Fibroblast of the aortic adventitia (primary cell): ENCODE measurements around the gene REXO4. TPM values are rescaled to one million over a fixed set of nuclear protein-coding genes. Genes with fewer than 3 reads are reported as not detected.
A peak's percentile ranks its signal among the peaks of the same experiment; 100 is the strongest.

ENCODE experiments used
- DNase-seq: peaks from one replicate; pipeline ENCODE4 v3.0.0-alpha.2; 2010; ENCODE audit warnings: low read depth
- H3K4me3 ChIP-seq: 2 replicates; pipeline ENCODE4 v1.5.1; 2011; ENCODE audit warnings: low read depth, mild to moderate bottlenecking, control low read depth, low read length, moderate library complexity
- CTCF ChIP-seq: IDR thresholded peaks from 2 replicates; pipeline ENCODE4 v1.5.1; 2011; ENCODE audit warnings: mild to moderate bottlenecking, low read length, control low read depth, inconsistent platforms; ENCODE audit not compliant: insufficient read depth
- total RNA-seq: library from RNA; depleted of rRNA; stranded (reverse); fragments of >200 nt; gene quantifications from 2 replicates; pipeline ENCODE4 v1.2.3, GENCODE V29; 2012; ENCODE audit warnings: low replicate concordance

The REXO4 gene
- total RNA-seq, 1 donor, result 11.7 TPM

- DNase-seq, result peak; percentile 94
- TF ChIP-seq CTCF, result no peak
- peak within 1 kb of the TSS; percentile 91 for H3K4me3 ChIP-seq
These were observed 41.8 kb downstream of the REXO4 start, which contains the start of the genes STKLD1 and SURF4 for GRCh38 chr9:133375724-133376654. TSS of gene STKLD1 (plus strand) at chr9:133376366. CDS start at chr9:133376474, 108 bp downstream. TSS of gene SURF4 (minus strand) at chr9:133376060. CDS start at chr9:133375969, 91 bp downstream.

GRCh38 chr9:133375116-133375723 lies 42.6 kb downstream of the REXO4 start:
- peak overlapping the region; percentile 91 for H3K4me3 ChIP-seq
- no peak for TF ChIP-seq CTCF
- peak; percentile 42 for DNase-seq

GRCh38 chr9:133374612-133375115 lies 43.1 kb downstream of the REXO4 start:
- peak overlapping the region; percentile 91 for H3K4me3 ChIP-seq
- peak; percentile 64 for DNase-seq
- TF ChIP-seq CTCF, result no peak

- no peak for DNase-seq
- H3K4me3 ChIP-seq, result no peak overlapping the region
- no peak for TF ChIP-seq CTCF
These were observed 45.7 kb downstream of the REXO4 start for GRCh38 chr9:133372144-133372543.

GRCh38 chr9:133371261-133371711 lies 46.5 kb downstream of the REXO4 start:
- no peak overlapping the region for H3K4me3 ChIP-seq
- no peak for TF ChIP-seq CTCF
- no peak for DNase-seq

- H3K4me3 ChIP-seq, result no peak overlapping the region
- TF ChIP-seq CTCF, result no peak
- no peak for DNase-seq
These were observed 47.1 kb downstream of the REXO4 start for GRCh38 chr9:133370685-133371084.
